ENCODE results near the gene SLC26A2. TPM values are rescaled to one million over a fixed set of nuclear protein-coding genes. Genes with fewer than 3 reads are reported as not detected.

SLC26A2 gene
- 1 to 10 TPM; 3.0 to 9.9 (median 6.9) TPM for total RNA-seq

GRCh38 chr5:149960272-149961185, at the start of gene SLC26A2:
Gene SLC26A2, plus strand, starts transcription at chr5:149960758. Its CDS starts 16,895 bp downstream, at chr5:149977653.
- intact Hi-C loops (cut with DNase I; ENCODE audit: low total_unique reads), result loop anchor here (1.0 to 5.0 kb wide), 3 partner anchors 28 to 103 kb away; partner anchors contain the start of genes HMGXB3 and TIGD6
- Histone ChIP-seq H3K4me1 (peaks cover 8 to 15% of the 10 kb centered on the region in 2 donors), H3K36me3 (no peaks in the 10 kb centered on the region), H3K27me3 (no peaks in the 10 kb centered on the region), H3K27ac (peak within 1 kb of the TSS; percentile 89 to 93 (median 90)), H3K9me3 (no peaks in the 10 kb centered on the region), H3K4me3 (peak within 1 kb of the TSS; percentile 83 to 97 (median 93))
- TF ChIP-seq POLR2A (IDR thresholded peaks at IDR 0.05), result peak; percentile 93 to 97
- TF ChIP-seq CTCF (IDR thresholded peaks at IDR 0.05 in 4 of 5, conservative IDR thresholded peaks at IDR 0.05 in 1 of 5), result peak in 1 of 5 experiments; percentile 14
- ATAC-seq (peak; percentile 97 to 99), DNase-seq (peak; percentile 98 to 99)
- in situ Hi-C loops (cut with MboI; ENCODE audit: low sequenced_read_pairs in 4 of 4), result no loop called here

- Histone ChIP-seq H3K36me3 (no peaks in the 10 kb centered on the region), H3K9me3 (no peaks in the 10 kb centered on the region), H3K27ac (no peak overlapping the region), H3K4me3 (no peak overlapping the region), H3K4me1 (peaks cover 8 to 10% of the 10 kb centered on the region in 2 donors), H3K27me3 (no peaks in the 10 kb centered on the region)
- DNase-seq (no peak), ATAC-seq (no peak)
- in situ Hi-C loops (cut with MboI; ENCODE audit: low sequenced_read_pairs in 4 of 4) (no loop called here), intact Hi-C loops (cut with DNase I; ENCODE audit: low total_unique reads) (no loop called here)
- no peak for TF ChIP-seq POLR2A (IDR thresholded peaks at IDR 0.05)
- no peak for TF ChIP-seq CTCF (IDR thresholded peaks at IDR 0.05 in 4 of 5, conservative IDR thresholded peaks at IDR 0.05 in 1 of 5)
These were observed 49.5 kb upstream of the SLC26A2 start for GRCh38 chr5:149911031-149911430.

DNA sequence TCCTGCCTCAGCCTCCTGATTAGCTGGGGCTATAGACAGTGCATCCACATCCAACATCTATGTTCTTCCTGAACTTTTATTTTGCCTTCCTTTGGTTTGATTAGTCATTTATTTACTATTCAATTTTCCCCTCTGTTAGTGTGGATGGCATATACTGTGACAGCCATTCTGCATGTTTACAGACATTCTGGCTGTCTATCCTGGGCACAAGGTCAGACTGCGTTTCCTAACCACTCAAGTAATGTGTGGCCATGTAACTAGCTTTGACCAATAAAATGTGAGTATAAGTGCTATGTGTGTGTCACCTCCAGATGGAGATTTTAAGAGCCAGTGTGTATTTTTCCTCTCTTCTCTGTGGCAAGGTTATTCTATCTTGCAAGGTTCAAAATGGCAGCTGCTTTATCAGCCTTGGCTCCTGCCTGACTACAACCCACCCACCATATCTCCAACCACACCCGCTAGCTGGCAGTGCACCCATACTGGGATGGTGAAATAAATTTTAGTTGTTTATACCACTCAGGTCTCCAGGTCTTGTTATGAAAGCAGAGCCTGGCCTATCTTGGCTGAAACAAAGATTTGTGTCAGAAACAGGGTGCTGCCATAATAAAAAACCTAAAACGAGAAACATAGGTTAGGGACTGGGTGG, 48.2 kb upstream of the SLC26A2 start:
- H3K9me3 ChIP-seq, result no peaks in the 10 kb centered on the region
- ATAC-seq, result no peak
- H3K36me3 ChIP-seq, result no peaks in the 10 kb centered on the region
- H3K27ac ChIP-seq, result no peak overlapping the region
- TF ChIP-seq CTCF (IDR thresholded peaks at IDR 0.05 in 4 of 5, conservative IDR thresholded peaks at IDR 0.05 in 1 of 5) (no peak), POLR2A (IDR thresholded peaks at IDR 0.05) (no peak)
- intact Hi-C loops (cut with DNase I; ENCODE audit: low total_unique reads) (no loop called here), in situ Hi-C loops (cut with MboI; ENCODE audit: low sequenced_read_pairs in 4 of 4) (no loop called here)
- no peak overlapping the region for H3K4me3 ChIP-seq
- no peaks in the 10 kb centered on the region for H3K27me3 ChIP-seq
- H3K4me1 ChIP-seq, result peaks cover 18 to 23% of the 10 kb centered on the region in 2 donors
- no peak for DNase-seq

GRCh38 chr5:149913436-149914419, 46.8 kb upstream of the SLC26A2 start:
- intact Hi-C loops (cut with DNase I; ENCODE audit: low total_unique reads) (no loop called here), in situ Hi-C loops (cut with MboI; ENCODE audit: low sequenced_read_pairs in 4 of 4) (no loop called here)
- H3K36me3 ChIP-seq, result no peaks in the 10 kb centered on the region
- no peak for DNase-seq
- no peaks in the 10 kb centered on the region for H3K27me3 ChIP-seq
- no peaks in the 10 kb centered on the region for H3K9me3 ChIP-seq
- ATAC-seq, result no peak
- peaks cover 18 to 25% of the 10 kb centered on the region in 2 donors for H3K4me1 ChIP-seq
- TF ChIP-seq CTCF (IDR thresholded peaks at IDR 0.05 in 4 of 5, conservative IDR thresholded peaks at IDR 0.05 in 1 of 5), result no peak
- TF ChIP-seq POLR2A (IDR thresholded peaks at IDR 0.05), result no peak
- H3K4me3 ChIP-seq, result no peak overlapping the region
- no peak overlapping the region for H3K27ac ChIP-seq
